ENCODE measurements around the gene PPP2R2D.

- TF ChIP-seq CTCF (IDR thresholded peaks at IDR 0.05): no peak
- no peak for TF ChIP-seq MAX (IDR thresholded peaks at IDR 0.05; ENCODE audit: low read depth)
- no peak for TF ChIP-seq REST (IDR thresholded peaks at IDR 0.05; ENCODE audit: low read depth, low read length)
- no peak for TF ChIP-seq GATA2 (CRISPR knock-in tag; IDR thresholded peaks at IDR 0.05)
- peak; percentile 34; the same call in 1 of the 2 replicates for TF ChIP-seq MXI1 (IDR thresholded peaks at IDR 0.05; ENCODE audit: low read depth, low read length)
- no peak for TF ChIP-seq RFX5 (IDR thresholded peaks at IDR 0.05; ENCODE audit: low read length)
- no peak for TF ChIP-seq EZH2phosphoT487 (IDR thresholded peaks at IDR 0.05; ENCODE audit: borderline replicate concordance, low read depth)
- TF ChIP-seq JUND (IDR thresholded peaks at IDR 0.05): no peak
Measured at GRCh38 chr10:131961777-131962662, 61.2 kb downstream of the PPP2R2D start.

Data from SK-N-SH (cell line).